CD4-positive, alpha-beta T cell (primary cell): ENCODE data around the gene ACOX3. TPM values are rescaled to one million over a fixed set of nuclear protein-coding genes. Genes with fewer than 3 reads are reported as not detected.

Experiments used
- ATAC-seq: fragments of 200-7000 bp; cut with Tn5 transposase; one replicate; pipeline ENCODE4 v1.10.0; 2022; ENCODE audit warnings: mild to moderate bottlenecking; ENCODE audit not compliant: poor library complexity
- CTCF ChIA-PET: fragments of 350-600 bp; sonication (Branson Sonifier 250); formaldehyde crosslinking; loops from one replicate; lab custom pipeline; 2021; ENCODE audit warnings: antibody characterized with exemption, inconsistent platforms; lab: Charles Lee
- POLR2A ChIA-PET: fragments of 350-600 bp; sonication (Branson Sonifier 250); formaldehyde crosslinking; loops from one replicate; lab custom pipeline; 2021; ENCODE audit warnings: antibody characterized with exemption, inconsistent platforms; lab: Charles Lee
- DNase-seq, 14 experiments: peaks; one replicate each; pipeline ENCODE4 v3.0.0-alpha.2; 2013 to 2020; ENCODE audit warnings: mixed read lengths in 2 of 14
- H3K27ac ChIP-seq, 2 donors: one replicate each; pipeline versions ENCODE4 v1.5.1 to v1.7.0; 2013; ENCODE audit warnings: low read length in 2 of 2, low read depth in 1 of 2, mild to moderate bottlenecking in 1 of 2
- H3K27me3 ChIP-seq, 2 experiments: 1 replicate in 1 of 2; 2 replicates in 1 of 2; pipeline versions ENCODE4 v1.6.1 to v1.7.0; 2013; ENCODE audit warnings: low read length in 2 of 2, control low read depth in 1 of 2, mild to moderate bottlenecking in 1 of 2, moderate library complexity in 1 of 2; ENCODE audit not compliant: insufficient read depth in 2 of 2, control insufficient read depth in 1 of 2
- H3K36me3 ChIP-seq: one replicate; pipeline ENCODE4 v1.6.1; 2013; ENCODE audit warnings: low read length, control low read depth; ENCODE audit not compliant: insufficient read depth
- H3K4me1 ChIP-seq: one replicate; pipeline ENCODE4 v1.6.1; 2013; ENCODE audit warnings: low read length, control low read depth; ENCODE audit not compliant: insufficient read depth
- H3K4me3 ChIP-seq: one replicate; pipeline ENCODE4 v1.5.1; 2013; ENCODE audit warnings: mild to moderate bottlenecking, low read length, moderate library complexity
- H3K9me3 ChIP-seq, 2 experiments: 1 replicate in 1 of 2; 2 replicates in 1 of 2; pipeline versions ENCODE4 v1.6.1 to v1.7.0; 2013; ENCODE audit warnings: low read length in 2 of 2, mild to moderate bottlenecking in 2 of 2, control low read depth in 1 of 2, moderate library complexity in 1 of 2; ENCODE audit not compliant: control insufficient read depth in 1 of 2, insufficient read depth in 1 of 2
- H3K27ac Mint-ChIP-seq: one replicate; pipeline ENCODE4 v1.8.0; 2020; ENCODE audit warnings: mixed read lengths
- H3K27me3 Mint-ChIP-seq: one replicate; pipeline ENCODE4 v1.8.0; 2021; ENCODE audit warnings: mixed read lengths
- H3K36me3 Mint-ChIP-seq: one replicate; pipeline ENCODE4 v1.8.0; 2021; ENCODE audit warnings: low read depth, mixed read lengths
- H3K4me1 Mint-ChIP-seq: one replicate; pipeline ENCODE4 v1.8.0; 2021; ENCODE audit warnings: low read depth, mixed read lengths
- H3K4me3 Mint-ChIP-seq: one replicate; pipeline ENCODE4 v1.8.0; 2020; ENCODE audit warnings: mild to moderate bottlenecking, mixed read lengths
- H3K9me3 Mint-ChIP-seq: one replicate; pipeline ENCODE4 v1.8.0; 2020; ENCODE audit warnings: mixed read lengths
- intact Hi-C, 2 experiments: fragments of 100-400 bp; cut with DNase I in 1 of 2; cut with micrococcal nuclease in 1 of 2; formaldehyde crosslinking; loops; one replicate each; pipeline versions ENCODE4 v1.15.1 to v1.9.0; 2023 to 2025; cut with DNase I, micrococcal nuclease
- total RNA-seq, 174 experiments: library from RNA in 2 of 174; stranded (reverse) in 2 of 174; gene quantifications; one replicate each; pipeline ENCODE4 v1.2.3 and lab custom pipeline; 2021 to 2026
- TF ChIP-seq, protein P1 (sequence below): fragments of 200-600 bp; IDR thresholded peaks from one replicate; pipeline ENCODE4 v1.8.0; 2022; ENCODE audit warnings: antibody characterized with exemption, mild to moderate bottlenecking

ACOX3 gene
- total RNA-seq, 2 experiments from 2014 or later, result 4.9 to 6.1 TPM

DNA sequence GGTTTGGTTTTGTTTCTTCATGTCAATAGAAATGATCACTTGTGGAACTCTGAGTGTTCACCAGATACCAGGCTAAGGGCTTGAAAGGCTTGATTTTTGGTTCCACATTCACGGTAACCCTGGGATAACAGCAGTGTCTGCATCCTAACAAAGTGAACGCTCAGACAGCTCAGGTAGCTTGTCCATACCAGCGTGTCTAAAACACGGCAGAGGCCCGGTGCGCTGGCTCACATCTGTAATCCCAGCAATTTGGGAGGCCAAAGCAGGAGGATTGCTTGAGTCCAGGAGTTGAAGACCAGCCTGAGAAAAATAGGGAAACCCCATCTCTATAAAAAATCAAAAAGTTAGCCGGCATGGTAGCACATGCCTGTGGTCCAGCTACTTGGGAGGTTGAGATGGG, 122.0 kb downstream of the ACOX3 start:
- TF ChIP-seq, protein P1, sequence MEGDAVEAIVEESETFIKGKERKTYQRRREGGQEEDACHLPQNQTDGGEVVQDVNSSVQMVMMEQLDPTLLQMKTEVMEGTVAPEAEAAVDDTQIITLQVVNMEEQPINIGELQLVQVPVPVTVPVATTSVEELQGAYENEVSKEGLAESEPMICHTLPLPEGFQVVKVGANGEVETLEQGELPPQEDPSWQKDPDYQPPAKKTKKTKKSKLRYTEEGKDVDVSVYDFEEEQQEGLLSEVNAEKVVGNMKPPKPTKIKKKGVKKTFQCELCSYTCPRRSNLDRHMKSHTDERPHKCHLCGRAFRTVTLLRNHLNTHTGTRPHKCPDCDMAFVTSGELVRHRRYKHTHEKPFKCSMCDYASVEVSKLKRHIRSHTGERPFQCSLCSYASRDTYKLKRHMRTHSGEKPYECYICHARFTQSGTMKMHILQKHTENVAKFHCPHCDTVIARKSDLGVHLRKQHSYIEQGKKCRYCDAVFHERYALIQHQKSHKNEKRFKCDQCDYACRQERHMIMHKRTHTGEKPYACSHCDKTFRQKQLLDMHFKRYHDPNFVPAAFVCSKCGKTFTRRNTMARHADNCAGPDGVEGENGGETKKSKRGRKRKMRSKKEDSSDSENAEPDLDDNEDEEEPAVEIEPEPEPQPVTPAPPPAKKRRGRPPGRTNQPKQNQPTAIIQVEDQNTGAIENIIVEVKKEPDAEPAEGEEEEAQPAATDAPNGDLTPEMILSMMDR, result no peak
- Histone ChIP-seq H3K4me1 (no peaks in the 10 kb centered on the region), H3K4me3 (no peak overlapping the region), H3K9me3 (no peaks in the 10 kb centered on the region), H3K27ac (no peak overlapping the region), H3K27me3 (peaks cover 0 to 6% of the 10 kb centered on the region in 2 experiments), H3K36me3 (no peaks in the 10 kb centered on the region)
- Mint-ChIP-seq H3K27me3 (no peaks in the 10 kb centered on the region), H3K4me3 (no peak overlapping the region), H3K36me3 (no peaks in the 10 kb centered on the region), H3K4me1 (no peaks in the 10 kb centered on the region), H3K9me3 (no peaks in the 10 kb centered on the region), H3K27ac (no peak overlapping the region)
- DNase-seq (no peak), ATAC-seq (no peak)
- intact Hi-C loops, result no loop called here
- CTCF ChIA-PET, result no interaction called here
- POLR2A ChIA-PET, result no interaction called here

DNA sequence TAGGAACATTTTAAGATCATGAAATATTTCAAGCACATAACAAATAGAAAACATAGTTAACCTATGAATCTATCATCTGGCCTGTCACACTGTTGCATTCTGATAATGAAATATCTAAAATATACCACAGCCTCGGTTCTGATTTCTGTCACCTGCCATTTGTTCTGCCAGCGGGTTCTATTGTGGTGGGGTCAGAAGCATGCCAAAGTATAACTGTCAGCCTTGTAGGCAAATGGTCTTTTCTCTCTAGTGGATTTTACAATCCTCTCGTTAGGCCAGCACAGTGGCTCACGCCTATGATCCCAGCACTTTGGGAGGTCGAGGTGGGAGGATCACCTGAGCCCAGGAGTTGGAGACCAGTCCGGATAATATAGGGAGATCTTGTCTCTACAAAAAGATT, 123.0 kb downstream of the ACOX3 start:
- Histone ChIP-seq H3K9me3 (no peaks in the 10 kb centered on the region), H3K27me3 (peaks cover 0 to 6% of the 10 kb centered on the region in 2 experiments), H3K27ac (no peak overlapping the region), H3K4me3 (no peak overlapping the region), H3K4me1 (no peaks in the 10 kb centered on the region), H3K36me3 (no peaks in the 10 kb centered on the region)
- no peaks in the 10 kb centered on the region for H3K4me1 Mint-ChIP-seq
- intact Hi-C loops, result no loop called here
- H3K27me3 Mint-ChIP-seq, result peaks cover 5% of the 10 kb centered on the region
- CTCF ChIA-PET, result no interaction called here
- H3K9me3 Mint-ChIP-seq, result peaks cover 5% of the 10 kb centered on the region
- no peaks in the 10 kb centered on the region for H3K36me3 Mint-ChIP-seq
- ATAC-seq (no peak), DNase-seq (peak in 1 of 14 experiments; percentile 10)
- no peak overlapping the region for H3K27ac Mint-ChIP-seq
- POLR2A ChIA-PET, result no interaction called here
- TF ChIP-seq, protein P1, result no peak
- H3K4me3 Mint-ChIP-seq, result no peak overlapping the region

DNA sequence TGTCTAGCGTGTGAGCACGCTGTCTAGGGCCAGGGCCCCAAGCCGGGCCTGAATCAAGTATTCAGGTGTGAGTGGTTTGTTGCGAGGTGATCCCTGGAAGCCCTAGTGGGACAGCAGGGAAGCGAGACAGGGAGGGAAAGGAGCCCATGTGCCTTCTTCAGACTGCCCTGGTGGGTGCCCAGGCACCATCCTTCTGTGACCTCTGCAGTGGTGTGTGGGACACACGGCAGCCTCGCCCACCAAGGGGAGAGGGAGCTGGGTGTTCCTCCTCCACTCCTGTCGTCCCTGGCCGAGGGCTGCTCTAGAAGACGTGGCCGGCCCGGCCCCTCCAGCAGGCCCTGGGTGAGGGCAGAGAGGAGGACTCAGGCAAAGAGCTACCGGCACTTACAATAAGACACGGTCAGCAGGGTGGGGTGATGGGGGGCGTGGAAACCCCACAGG, 123.6 kb downstream of the ACOX3 start:
- intact Hi-C loops, result no loop called here
- Histone ChIP-seq H3K27me3 (peaks cover 0 to 6% of the 10 kb centered on the region in 2 experiments), H3K9me3 (peaks cover 0 to 3% of the 10 kb centered on the region in 2 experiments), H3K36me3 (no peaks in the 10 kb centered on the region), H3K27ac (no peak overlapping the region), H3K4me1 (no peaks in the 10 kb centered on the region), H3K4me3 (no peak overlapping the region)
- H3K9me3 Mint-ChIP-seq, result peaks cover 5% of the 10 kb centered on the region
- no peaks in the 10 kb centered on the region for H3K4me1 Mint-ChIP-seq
- no peak overlapping the region for H3K4me3 Mint-ChIP-seq
- TF ChIP-seq, protein P1, result no peak
- CTCF ChIA-PET, result no interaction called here
- peak in 1 of 14 experiments; percentile 15 for DNase-seq
- no peaks in the 10 kb centered on the region for H3K36me3 Mint-ChIP-seq
- peaks cover 5% of the 10 kb centered on the region for H3K27me3 Mint-ChIP-seq
- POLR2A ChIA-PET, result no interaction called here
- no peak overlapping the region for H3K27ac Mint-ChIP-seq
- ATAC-seq, result no peak

Other genes with a start within 250 kb of the ACOX3 start
- gene SH3TC1, start 241.4 kb downstream of the ACOX3 start, total RNA-seq, result 100 to 1,000 TPM; 119 to 127 TPM
- gene HTRA3, start 171.0 kb downstream of the ACOX3 start, total RNA-seq, result not detected
- gene TRMT44, start 54 bp upstream of the ACOX3 start, total RNA-seq, result 10 to 100 TPM; 25.6 to 29.2 TPM
- gene GPR78, start 139.7 kb upstream of the ACOX3 start, total RNA-seq, result not detected
- gene CPZ, start 152.0 kb upstream of the ACOX3 start, total RNA-seq, result not detected